ENCODE results near the gene FIZ1.

Gene FIZ1

GRCh38 chr19:55644842-55645511 is 45.7 kb upstream of the FIZ1 start:
- H3K4me3 ChIP-seq (ENCODE audit: low read depth, low read length), result peak overlapping the region; percentile 78
- TF ChIP-seq CTCF (IDR thresholded peaks at IDR 0.05; ENCODE audit: low read depth, low read length) (no peak), MYC (IDR thresholded peaks at IDR 0.05; ENCODE audit: low read depth, low read length) (no peak), POLR2A (IDR thresholded peaks at IDR 0.05; ENCODE audit: extremely low read depth, insufficient read length) (no peak), MAX (IDR thresholded peaks at IDR 0.05; ENCODE audit: low read depth, low read length) (no peak)
- no peak for DNase-seq (ENCODE audit: low read depth)

- H3K4me3 ChIP-seq (ENCODE audit: low read depth, low read length), result peak overlapping the region; percentile 78
- TF ChIP-seq POLR2A (IDR thresholded peaks at IDR 0.05; ENCODE audit: extremely low read depth, insufficient read length) (no peak), MYC (IDR thresholded peaks at IDR 0.05; ENCODE audit: low read depth, low read length) (no peak), MAX (IDR thresholded peaks at IDR 0.05; ENCODE audit: low read depth, low read length) (no peak)
- no peak for DNase-seq (ENCODE audit: low read depth)
Observed at GRCh38 chr19:55644191-55644833, 45.0 kb upstream of the FIZ1 start.

- H3K4me3 ChIP-seq (ENCODE audit: low read depth, low read length), result peak overlapping the region; percentile 78
- DNase-seq (ENCODE audit: low read depth), result no peak
- no peak for TF ChIP-seq MAX (IDR thresholded peaks at IDR 0.05; ENCODE audit: low read depth, low read length)
- no peak for TF ChIP-seq CTCF (IDR thresholded peaks at IDR 0.05; ENCODE audit: low read depth, low read length)
Observed at GRCh38 chr19:55643887-55644176, 44.5 kb upstream of the FIZ1 start.

- H3K4me3 ChIP-seq (ENCODE audit: low read depth, low read length), result peak within 1 kb of the TSS; percentile 78
- peak; percentile 77 for DNase-seq (ENCODE audit: low read depth)
- TF ChIP-seq MYC (IDR thresholded peaks at IDR 0.05; ENCODE audit: low read depth, low read length) (peak; percentile 48; the same call in 1 of the 2 replicates), CTCF (IDR thresholded peaks at IDR 0.05; ENCODE audit: low read depth, low read length) (no peak), POLR2A (IDR thresholded peaks at IDR 0.05; ENCODE audit: extremely low read depth, insufficient read length) (no peak), MAX (IDR thresholded peaks at IDR 0.05; ENCODE audit: low read depth, low read length) (no peak)
Observed at GRCh38 chr19:55643003-55643886, 43.9 kb upstream of the FIZ1 start, which contains the start of gene ZNF581. Gene ZNF581 (plus strand): TSS chr19:55643649. CDS start chr19:55644572, 923 bp downstream.

- peak overlapping the region; percentile 78 for H3K4me3 ChIP-seq (ENCODE audit: low read depth, low read length)
- TF ChIP-seq MYC (IDR thresholded peaks at IDR 0.05; ENCODE audit: low read depth, low read length) (no peak), CTCF (IDR thresholded peaks at IDR 0.05; ENCODE audit: low read depth, low read length) (no peak), POLR2A (IDR thresholded peaks at IDR 0.05; ENCODE audit: extremely low read depth, insufficient read length) (no peak), MAX (IDR thresholded peaks at IDR 0.05; ENCODE audit: low read depth, low read length) (no peak)
- no peak for DNase-seq (ENCODE audit: low read depth)
Observed at GRCh38 chr19:55642153-55643002, 43.1 kb upstream of the FIZ1 start.

Measured in NB4 (cell line).